Measurements from ENCODE around the gene PLET1.

Gene PLET1

GRCh38 chr11:112273066-112273465 is 12.4 kb upstream of the PLET1 start:
- Mint-ChIP-seq H3K36me3 (ENCODE audit: low read depth) (no peaks in the 10 kb centered on the region), H3K4me3 (no peak overlapping the region), H3K27ac (no peak overlapping the region), H3K4me1 (ENCODE audit: low read depth) (peaks cover 7% of the 10 kb centered on the region), H3K27me3 (ENCODE audit: low read depth) (peaks cover 5% of the 10 kb centered on the region), H3K9me3 (no peaks in the 10 kb centered on the region)

- H3K27me3 Mint-ChIP-seq (ENCODE audit: low read depth): peaks cover 3% of the 10 kb centered on the region
- no peaks in the 10 kb centered on the region for H3K36me3 Mint-ChIP-seq (ENCODE audit: low read depth)
- no peaks in the 10 kb centered on the region for H3K9me3 Mint-ChIP-seq
- no peak overlapping the region for H3K27ac Mint-ChIP-seq
- peaks cover 3% of the 10 kb centered on the region for H3K4me1 Mint-ChIP-seq (ENCODE audit: low read depth)
- no peak overlapping the region for H3K4me3 Mint-ChIP-seq
These were observed 10.6 kb upstream of the PLET1 start for GRCh38 chr11:112271242-112271641.

- peaks cover 3% of the 10 kb centered on the region for H3K27me3 Mint-ChIP-seq (ENCODE audit: low read depth)
- H3K9me3 Mint-ChIP-seq: no peaks in the 10 kb centered on the region
- H3K36me3 Mint-ChIP-seq (ENCODE audit: low read depth): no peaks in the 10 kb centered on the region
- no peaks in the 10 kb centered on the region for H3K4me1 Mint-ChIP-seq (ENCODE audit: low read depth)
- H3K27ac Mint-ChIP-seq: no peak overlapping the region
- no peak overlapping the region for H3K4me3 Mint-ChIP-seq
These were observed 10.0 kb upstream of the PLET1 start for GRCh38 chr11:112270551-112271180.

DNA sequence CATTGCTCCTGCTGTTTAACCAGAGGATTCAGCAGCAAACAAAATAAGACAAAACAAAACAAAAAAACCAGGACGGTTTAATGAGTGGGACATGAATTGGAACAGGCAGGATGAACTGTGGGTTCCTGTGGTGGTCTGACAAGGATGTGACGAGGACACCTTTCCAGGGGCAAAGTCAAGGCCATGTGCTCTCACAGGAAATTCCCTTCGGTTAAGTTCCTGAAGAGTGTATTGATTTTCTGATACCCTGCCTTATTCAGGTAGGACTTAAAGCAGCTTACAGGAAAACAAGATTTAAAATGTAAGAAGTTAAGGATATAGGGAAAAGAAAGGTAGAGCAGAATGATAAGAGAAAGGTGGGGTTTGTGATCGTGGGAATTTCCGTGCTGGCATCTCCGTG is 8.5 kb upstream of the PLET1 start:
- Mint-ChIP-seq H3K27ac (no peak overlapping the region), H3K4me3 (no peak overlapping the region), H3K27me3 (ENCODE audit: low read depth) (peaks cover 3% of the 10 kb centered on the region), H3K36me3 (ENCODE audit: low read depth) (no peaks in the 10 kb centered on the region), H3K4me1 (ENCODE audit: low read depth) (no peaks in the 10 kb centered on the region), H3K9me3 (no peaks in the 10 kb centered on the region)

DNA sequence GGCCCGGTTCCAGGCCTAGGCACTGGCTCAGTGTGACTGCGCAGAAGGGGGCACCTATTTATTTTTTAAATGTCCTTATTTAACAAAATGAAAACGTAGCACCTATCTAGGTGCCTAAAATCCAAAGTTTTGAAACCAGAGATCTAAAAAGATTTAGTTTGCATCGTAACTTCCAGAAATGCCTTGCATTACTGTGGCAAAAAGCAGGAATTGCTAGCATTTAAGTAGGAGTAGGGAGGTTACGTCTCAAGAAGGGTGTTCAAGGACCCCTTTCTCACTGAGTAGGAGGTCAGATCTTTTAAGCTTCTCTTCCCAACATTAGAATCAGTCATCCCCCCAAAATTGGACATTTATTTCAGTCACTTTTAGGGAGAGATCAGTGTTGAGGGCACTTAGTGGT is 7.7 kb upstream of the PLET1 start:
- Mint-ChIP-seq H3K9me3 (no peaks in the 10 kb centered on the region), H3K4me3 (no peak overlapping the region), H3K27me3 (ENCODE audit: low read depth) (peaks cover 3% of the 10 kb centered on the region), H3K27ac (no peak overlapping the region), H3K36me3 (ENCODE audit: low read depth) (no peaks in the 10 kb centered on the region), H3K4me1 (ENCODE audit: low read depth) (no peaks in the 10 kb centered on the region)

DNA sequence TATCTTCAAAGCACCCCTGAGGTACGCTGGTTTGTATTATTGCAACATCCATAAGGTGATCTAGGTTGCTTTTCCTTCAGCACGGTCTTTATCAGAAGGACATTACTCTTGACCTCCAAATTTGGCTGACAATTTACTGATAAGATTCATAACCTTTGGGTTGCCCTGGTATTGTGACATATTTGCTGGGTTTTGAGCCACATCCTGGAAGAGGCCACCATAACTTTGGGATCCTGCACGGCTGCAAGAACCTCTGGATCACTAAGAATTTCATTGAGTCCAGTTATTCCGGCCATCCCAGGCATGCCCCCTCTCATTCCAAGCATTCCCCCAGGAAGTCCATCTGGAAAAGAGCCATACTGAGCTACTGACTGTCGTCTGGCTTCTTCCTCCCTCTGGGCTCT is 6.5 kb upstream of the PLET1 start:
- Mint-ChIP-seq H3K27ac (no peak overlapping the region), H3K36me3 (ENCODE audit: low read depth) (no peaks in the 10 kb centered on the region), H3K9me3 (no peaks in the 10 kb centered on the region), H3K27me3 (ENCODE audit: low read depth) (peaks cover 3% of the 10 kb centered on the region), H3K4me3 (no peak overlapping the region), H3K4me1 (ENCODE audit: low read depth) (no peaks in the 10 kb centered on the region)

- Mint-ChIP-seq H3K36me3 (ENCODE audit: low read depth) (no peaks in the 10 kb centered on the region), H3K4me1 (ENCODE audit: low read depth) (no peaks in the 10 kb centered on the region), H3K9me3 (no peaks in the 10 kb centered on the region), H3K27me3 (ENCODE audit: low read depth) (peaks cover 3% of the 10 kb centered on the region), H3K4me3 (no peak overlapping the region), H3K27ac (no peak overlapping the region)
These were observed 5.7 kb upstream of the PLET1 start for GRCh38 chr11:112266410-112266778.

DNA sequence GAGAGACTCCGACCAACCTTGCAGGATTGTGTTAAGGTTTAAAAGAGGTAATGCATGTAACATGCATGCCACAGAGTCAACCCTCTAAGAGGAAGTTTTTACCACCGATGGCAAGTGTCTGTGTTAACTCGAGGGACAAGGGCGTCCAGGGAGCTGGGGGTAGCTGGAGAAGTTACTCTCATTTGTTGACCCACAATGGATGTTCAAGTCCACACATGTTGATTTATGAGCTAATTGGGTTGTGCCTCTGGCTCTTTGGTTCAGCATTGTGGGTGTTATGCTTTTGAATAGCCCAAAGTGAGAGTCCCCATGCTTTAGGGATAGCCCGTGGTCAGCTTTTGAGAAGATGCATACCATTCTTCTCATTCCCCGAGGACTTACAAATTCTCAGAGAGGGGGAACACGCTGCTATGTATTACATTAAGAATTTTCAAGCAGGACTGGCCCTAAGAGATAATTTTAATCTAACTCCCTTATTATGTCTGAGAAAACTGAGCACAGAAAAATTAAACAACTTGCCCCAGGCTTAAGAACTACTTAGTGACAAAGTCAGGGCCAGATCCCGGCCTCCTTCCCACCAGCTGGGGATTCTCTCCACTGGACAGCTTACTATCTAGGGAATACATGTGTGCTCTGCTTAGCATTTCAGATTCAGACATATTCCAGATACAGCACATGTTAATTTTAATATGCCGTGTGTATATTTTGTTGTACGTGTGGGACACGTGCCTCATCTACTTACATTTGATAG is 5.2 kb upstream of the PLET1 start:
- Mint-ChIP-seq H3K4me1 (ENCODE audit: low read depth) (no peaks in the 10 kb centered on the region), H3K4me3 (no peak overlapping the region), H3K27me3 (ENCODE audit: low read depth) (peaks cover 3% of the 10 kb centered on the region), H3K36me3 (ENCODE audit: low read depth) (no peaks in the 10 kb centered on the region), H3K27ac (no peak overlapping the region), H3K9me3 (no peaks in the 10 kb centered on the region)

- Mint-ChIP-seq H3K27me3 (ENCODE audit: low read depth) (no peaks in the 10 kb centered on the region), H3K9me3 (no peaks in the 10 kb centered on the region), H3K4me3 (no peak overlapping the region), H3K27ac (no peak overlapping the region), H3K36me3 (ENCODE audit: low read depth) (no peaks in the 10 kb centered on the region), H3K4me1 (ENCODE audit: low read depth) (no peaks in the 10 kb centered on the region)
These were observed 5.5 kb downstream of the PLET1 start for GRCh38 chr11:112255067-112255720.

GRCh38 chr11:112253605-112254242 is 6.9 kb downstream of the PLET1 start:
- no peak overlapping the region for H3K27ac Mint-ChIP-seq
- no peaks in the 10 kb centered on the region for H3K27me3 Mint-ChIP-seq (ENCODE audit: low read depth)
- H3K4me3 Mint-ChIP-seq: no peak overlapping the region
- no peaks in the 10 kb centered on the region for H3K4me1 Mint-ChIP-seq (ENCODE audit: low read depth)
- no peaks in the 10 kb centered on the region for H3K9me3 Mint-ChIP-seq
- no peaks in the 10 kb centered on the region for H3K36me3 Mint-ChIP-seq (ENCODE audit: low read depth)

DNA sequence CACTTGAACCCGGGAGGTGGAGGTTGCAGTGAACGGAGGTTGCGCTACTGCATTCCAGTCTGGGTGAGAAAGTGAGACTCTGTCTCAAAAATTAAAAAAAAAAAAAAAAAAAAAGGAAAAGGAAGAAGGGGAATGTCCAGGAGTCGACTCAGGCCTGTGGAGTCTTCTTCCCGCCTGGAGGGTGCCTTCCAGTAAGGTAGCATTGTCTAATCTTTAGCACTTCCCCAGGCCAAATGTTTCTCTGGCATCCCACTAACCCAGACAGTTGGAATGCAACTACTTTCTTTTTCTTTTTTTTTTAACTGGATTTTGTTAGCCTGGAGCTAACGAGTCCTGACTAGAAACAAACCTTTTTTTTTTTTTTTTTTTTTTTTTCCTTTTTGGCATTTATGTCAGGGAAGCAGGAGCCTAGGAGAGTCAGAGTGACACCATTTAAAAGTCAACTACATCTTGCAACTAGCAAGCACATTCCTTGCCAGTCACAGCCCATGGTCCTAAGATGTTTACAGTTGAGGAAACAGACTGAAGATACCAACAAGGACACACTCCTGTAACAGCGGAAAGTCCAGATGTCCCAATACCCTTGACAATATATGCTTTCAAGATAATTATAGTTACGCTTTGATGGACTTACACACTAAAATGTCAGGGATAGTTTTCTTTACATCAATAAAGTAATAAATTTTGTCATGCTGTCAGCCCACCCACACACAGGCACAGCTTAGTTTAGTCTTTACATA is 10.6 kb downstream of the PLET1 start:
- Mint-ChIP-seq H3K27ac (no peak overlapping the region), H3K4me1 (ENCODE audit: low read depth) (no peaks in the 10 kb centered on the region), H3K9me3 (no peaks in the 10 kb centered on the region), H3K4me3 (no peak overlapping the region), H3K27me3 (ENCODE audit: low read depth) (no peaks in the 10 kb centered on the region), H3K36me3 (ENCODE audit: low read depth) (no peaks in the 10 kb centered on the region)

- Mint-ChIP-seq H3K27ac (no peak overlapping the region), H3K27me3 (ENCODE audit: low read depth) (no peaks in the 10 kb centered on the region)
These were observed 12.5 kb downstream of the PLET1 start for GRCh38 chr11:112248201-112248600.

DNA sequence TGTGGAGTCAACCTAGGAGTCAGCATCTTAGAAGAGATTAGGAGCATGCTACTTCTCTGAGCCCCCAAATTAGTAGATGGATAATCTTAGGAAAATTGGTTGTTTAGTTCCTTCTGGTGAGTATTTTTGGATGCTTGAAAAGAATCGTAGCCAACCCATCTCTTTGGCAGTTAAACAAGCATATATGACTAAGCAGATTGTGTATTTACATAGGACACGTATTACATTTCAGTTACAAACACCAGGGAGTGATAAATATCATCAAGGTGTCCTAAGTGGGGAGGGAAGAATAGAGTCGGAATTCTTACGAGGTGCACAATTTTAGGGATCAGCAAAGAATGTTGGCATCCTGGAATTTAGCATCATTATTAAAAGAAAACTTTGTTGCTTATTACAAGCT is 13.5 kb downstream of the PLET1 start:
- Mint-ChIP-seq H3K9me3 (no peaks in the 10 kb centered on the region), H3K27ac (no peak overlapping the region), H3K4me3 (no peak overlapping the region), H3K27me3 (ENCODE audit: low read depth) (no peaks in the 10 kb centered on the region), H3K36me3 (ENCODE audit: low read depth) (peaks cover 13% of the 10 kb centered on the region), H3K4me1 (ENCODE audit: low read depth) (no peaks in the 10 kb centered on the region)

More at GRCh38 chr11:112248201-112248600, 12.5 kb downstream of the PLET1 start:
- Mint-ChIP-seq H3K36me3 (ENCODE audit: low read depth) (peaks cover 7% of the 10 kb centered on the region), H3K9me3 (no peaks in the 10 kb centered on the region), H3K4me3 (no peak overlapping the region), H3K4me1 (ENCODE audit: low read depth) (no peaks in the 10 kb centered on the region)

- H3K27me3 Mint-ChIP-seq (ENCODE audit: low read depth): no peaks in the 10 kb centered on the region
- H3K27ac Mint-ChIP-seq: no peak overlapping the region
- no peaks in the 10 kb centered on the region for H3K4me1 Mint-ChIP-seq (ENCODE audit: low read depth)
- H3K36me3 Mint-ChIP-seq (ENCODE audit: low read depth): peaks cover 34% of the 10 kb centered on the region
- H3K4me3 Mint-ChIP-seq: no peak overlapping the region
- no peaks in the 10 kb centered on the region for H3K9me3 Mint-ChIP-seq
These were observed 19.2 kb downstream of the PLET1 start for GRCh38 chr11:112241486-112241885.
